Activated naive CD8-positive, alpha-beta T cell (primary cell): ENCODE data around the gene STX3.
A peak's percentile ranks its signal among the peaks of the same experiment; 100 is the strongest.

Source experiments
- H3K27ac Mint-ChIP-seq: one replicate; pipeline ENCODE4 v1.8.0; 2021; ENCODE audit warnings: mixed read lengths
- H3K27me3 Mint-ChIP-seq: one replicate; pipeline ENCODE4 v1.8.0; 2021; ENCODE audit warnings: mixed read lengths
- H3K36me3 Mint-ChIP-seq: one replicate; pipeline ENCODE4 v1.8.0; 2021; ENCODE audit warnings: mixed read lengths
- H3K4me1 Mint-ChIP-seq: one replicate; pipeline ENCODE4 v1.8.0; 2021; ENCODE audit warnings: low read depth, mixed read lengths
- H3K4me3 Mint-ChIP-seq: one replicate; pipeline ENCODE4 v1.8.0; 2021; ENCODE audit warnings: mild to moderate bottlenecking, mixed read lengths
- H3K9me3 Mint-ChIP-seq: one replicate; pipeline ENCODE4 v1.8.0; 2021; ENCODE audit warnings: low read depth, mixed read lengths

STX3 gene

GRCh38 chr11:59754859-59755700 lies at the start of gene STX3:
TSS of gene STX3 (plus strand) at chr11:59755376. CDS start at chr11:59755606, 230 bp downstream.
- Mint-ChIP-seq H3K9me3 (no peaks in the 10 kb centered on the region), H3K36me3 (no peaks in the 10 kb centered on the region), H3K4me3 (peak within 1 kb of the TSS; percentile 97), H3K27me3 (no peaks in the 10 kb centered on the region), H3K4me1 (peaks cover 20% of the 10 kb centered on the region), H3K27ac (peak within 1 kb of the TSS; percentile 73)

DNA sequence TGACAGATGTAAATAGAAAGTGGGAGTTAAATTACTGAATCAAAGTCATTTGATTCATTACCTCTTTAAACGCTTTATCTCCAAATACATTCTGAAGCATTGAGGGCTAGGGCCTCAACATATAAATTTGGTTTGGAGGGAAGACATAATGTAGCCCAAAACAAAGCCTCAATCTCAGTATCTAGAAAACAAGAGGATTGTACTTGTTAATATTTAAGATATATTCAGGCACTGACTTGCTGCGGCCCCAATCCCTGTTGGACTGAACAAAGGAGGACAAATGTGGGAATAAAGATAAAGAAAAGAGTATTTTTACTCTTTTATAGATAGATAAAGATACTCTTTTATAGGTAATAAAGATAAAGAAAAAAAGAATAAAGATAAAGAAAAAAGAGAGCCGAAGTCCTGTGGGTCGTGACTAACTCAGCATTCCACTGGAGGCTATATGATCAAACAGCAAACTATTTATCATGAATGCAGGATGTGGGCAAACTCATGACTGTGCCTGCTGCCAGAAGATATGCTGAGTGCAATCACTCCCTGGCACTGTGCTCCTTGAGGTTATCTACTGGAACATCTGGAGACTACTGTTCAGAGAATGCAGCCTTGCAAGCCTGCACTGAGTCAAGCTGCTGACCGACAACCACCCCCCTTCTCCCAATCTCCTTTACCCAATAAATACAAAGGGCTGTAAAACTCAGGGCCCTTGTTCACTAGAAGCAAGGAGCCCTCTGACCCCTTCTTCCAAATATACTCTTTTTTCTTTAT lies 48.5 kb upstream of the STX3 start:
- no peak overlapping the region for H3K4me3 Mint-ChIP-seq
- H3K4me1 Mint-ChIP-seq, result no peaks in the 10 kb centered on the region
- no peaks in the 10 kb centered on the region for H3K9me3 Mint-ChIP-seq
- H3K27me3 Mint-ChIP-seq, result peaks cover 3% of the 10 kb centered on the region
- no peaks in the 10 kb centered on the region for H3K36me3 Mint-ChIP-seq
- H3K27ac Mint-ChIP-seq, result no peak overlapping the region

- Mint-ChIP-seq H3K9me3 (no peaks in the 10 kb centered on the region), H3K27ac (no peak overlapping the region), H3K4me1 (no peaks in the 10 kb centered on the region), H3K4me3 (no peak overlapping the region), H3K27me3 (peaks cover 2% of the 10 kb centered on the region), H3K36me3 (no peaks in the 10 kb centered on the region)
Measured at GRCh38 chr11:59707371-59707770, 47.8 kb upstream of the STX3 start.

DNA sequence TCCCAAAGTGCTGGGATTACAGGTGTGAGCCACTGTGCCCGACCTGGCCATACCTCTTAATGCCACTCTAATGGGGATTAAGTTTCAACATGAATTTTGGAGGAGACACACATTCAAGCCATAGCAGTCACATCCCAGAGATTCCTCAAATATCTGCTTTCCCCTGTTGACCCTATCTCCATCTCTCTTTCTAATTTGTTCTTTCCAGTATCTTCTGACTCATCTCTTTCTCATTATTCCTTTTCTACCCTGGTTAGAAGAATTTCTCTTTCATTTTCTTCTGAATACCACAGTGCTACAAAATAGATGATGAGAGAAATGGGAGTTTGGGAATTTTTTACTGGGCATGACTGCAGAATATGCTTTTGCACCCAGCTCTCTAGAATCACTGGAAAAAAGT lies 46.6 kb upstream of the STX3 start:
- Mint-ChIP-seq H3K36me3 (no peaks in the 10 kb centered on the region), H3K27me3 (peaks cover 3% of the 10 kb centered on the region), H3K27ac (no peak overlapping the region), H3K4me1 (no peaks in the 10 kb centered on the region), H3K9me3 (no peaks in the 10 kb centered on the region), H3K4me3 (no peak overlapping the region)

DNA sequence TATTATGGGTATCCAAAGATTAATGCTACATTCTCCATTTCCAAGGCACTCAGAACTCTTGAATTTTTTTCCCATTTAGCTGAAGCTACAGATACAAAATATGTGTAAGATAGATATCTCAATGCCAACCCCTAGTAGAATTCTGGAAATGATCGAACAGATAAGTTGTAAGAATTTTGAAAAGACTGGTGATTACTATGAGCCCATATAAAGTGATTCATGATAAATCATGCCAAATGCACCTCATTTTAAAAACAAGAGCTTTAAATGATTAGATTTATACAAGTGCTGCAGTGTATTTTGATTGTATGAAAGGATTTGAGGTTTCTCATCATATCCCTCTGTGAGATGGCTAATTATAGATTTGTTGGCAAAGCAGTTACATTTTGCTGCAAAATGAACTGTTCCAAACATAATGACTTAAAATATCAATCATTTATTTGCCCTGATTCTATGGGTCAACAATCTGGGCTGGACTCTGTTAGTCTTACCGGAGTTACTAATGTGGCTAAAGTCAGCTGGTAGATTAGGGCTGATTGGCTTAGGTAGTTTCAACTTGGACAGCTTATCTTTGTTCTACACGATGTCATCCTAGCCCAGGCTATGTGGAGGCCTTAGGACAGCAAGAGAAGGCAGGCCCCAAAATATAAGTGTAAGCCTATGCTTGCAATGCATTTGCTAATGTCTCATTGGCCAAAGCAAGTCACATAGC lies 44.9 kb upstream of the STX3 start:
- Mint-ChIP-seq H3K36me3 (no peaks in the 10 kb centered on the region), H3K27ac (no peak overlapping the region), H3K9me3 (no peaks in the 10 kb centered on the region), H3K4me3 (no peak overlapping the region), H3K4me1 (no peaks in the 10 kb centered on the region), H3K27me3 (peaks cover 4% of the 10 kb centered on the region)

DNA sequence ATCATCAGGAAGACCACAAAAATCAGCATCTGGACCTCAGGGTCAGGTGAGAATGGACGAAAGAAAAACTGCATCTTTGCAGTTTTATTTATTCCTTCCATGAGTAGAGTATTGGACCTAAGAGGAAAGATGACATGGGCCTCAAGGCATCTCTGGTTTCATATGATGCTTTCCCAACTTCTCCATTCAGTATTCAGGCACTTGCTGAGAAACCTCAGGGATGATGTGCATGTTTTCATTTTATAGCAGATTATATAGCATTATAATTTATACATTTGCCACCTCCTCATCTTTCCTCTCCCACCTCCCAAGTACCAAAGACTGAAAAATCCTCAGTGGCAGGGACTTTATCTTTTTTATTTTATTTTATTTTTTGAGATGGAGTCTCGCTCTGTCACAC lies 41.4 kb upstream of the STX3 start, which contains the start of gene OR10V1:
Gene OR10V1 (minus strand): TSS at position 101 of the 400 bp plus-strand sequence. CDS start 0 bp downstream, at position 101.
- no peaks in the 10 kb centered on the region for H3K4me1 Mint-ChIP-seq
- peaks cover 9% of the 10 kb centered on the region for H3K27me3 Mint-ChIP-seq
- no peaks in the 10 kb centered on the region for H3K36me3 Mint-ChIP-seq
- H3K4me3 Mint-ChIP-seq, result no peak within 1 kb of the TSS
- no peak within 1 kb of the TSS for H3K27ac Mint-ChIP-seq
- H3K9me3 Mint-ChIP-seq, result no peaks in the 10 kb centered on the region

GRCh38 chr11:59716051-59716450 lies 39.1 kb upstream of the STX3 start:
- peaks cover 12% of the 10 kb centered on the region for H3K27me3 Mint-ChIP-seq
- H3K36me3 Mint-ChIP-seq, result no peaks in the 10 kb centered on the region
- H3K27ac Mint-ChIP-seq, result no peak overlapping the region
- H3K4me1 Mint-ChIP-seq, result no peaks in the 10 kb centered on the region
- no peak overlapping the region for H3K4me3 Mint-ChIP-seq
- no peaks in the 10 kb centered on the region for H3K9me3 Mint-ChIP-seq

GRCh38 chr11:59719556-59719955 lies 35.6 kb upstream of the STX3 start:
- Mint-ChIP-seq H3K9me3 (no peaks in the 10 kb centered on the region), H3K4me1 (no peaks in the 10 kb centered on the region), H3K4me3 (no peak overlapping the region), H3K36me3 (peaks cover 3% of the 10 kb centered on the region), H3K27ac (no peak overlapping the region), H3K27me3 (peaks cover 16% of the 10 kb centered on the region)

DNA sequence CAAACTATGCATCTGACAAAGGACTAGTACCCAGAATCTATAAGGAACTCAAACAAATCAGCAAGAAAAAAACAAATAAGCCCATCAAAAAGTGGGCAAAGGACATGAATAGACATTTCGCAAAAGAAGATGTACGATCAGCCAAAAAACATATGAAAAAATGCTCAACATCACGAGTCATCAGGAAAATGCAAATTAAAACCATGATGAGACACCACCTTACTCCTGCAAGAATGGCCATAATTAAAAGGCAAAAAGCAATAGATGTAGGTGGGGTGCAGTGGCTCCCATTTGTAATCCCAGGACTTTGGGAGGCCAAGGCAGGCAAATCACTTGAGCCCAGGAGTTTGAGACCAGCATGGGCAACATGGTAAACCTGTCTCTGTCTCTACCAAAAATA lies 31.1 kb upstream of the STX3 start:
- Mint-ChIP-seq H3K4me1 (no peaks in the 10 kb centered on the region), H3K27me3 (peaks cover 10% of the 10 kb centered on the region), H3K9me3 (no peaks in the 10 kb centered on the region), H3K4me3 (no peak overlapping the region), H3K27ac (no peak overlapping the region), H3K36me3 (peaks cover 3% of the 10 kb centered on the region)

GRCh38 chr11:59727426-59727825 lies 27.8 kb upstream of the STX3 start:
- H3K27ac Mint-ChIP-seq, result no peak overlapping the region
- H3K9me3 Mint-ChIP-seq, result no peaks in the 10 kb centered on the region
- no peak overlapping the region for H3K4me3 Mint-ChIP-seq
- peaks cover under 1% of the 10 kb centered on the region for H3K36me3 Mint-ChIP-seq
- no peaks in the 10 kb centered on the region for H3K4me1 Mint-ChIP-seq
- H3K27me3 Mint-ChIP-seq, result peaks cover 5% of the 10 kb centered on the region

DNA sequence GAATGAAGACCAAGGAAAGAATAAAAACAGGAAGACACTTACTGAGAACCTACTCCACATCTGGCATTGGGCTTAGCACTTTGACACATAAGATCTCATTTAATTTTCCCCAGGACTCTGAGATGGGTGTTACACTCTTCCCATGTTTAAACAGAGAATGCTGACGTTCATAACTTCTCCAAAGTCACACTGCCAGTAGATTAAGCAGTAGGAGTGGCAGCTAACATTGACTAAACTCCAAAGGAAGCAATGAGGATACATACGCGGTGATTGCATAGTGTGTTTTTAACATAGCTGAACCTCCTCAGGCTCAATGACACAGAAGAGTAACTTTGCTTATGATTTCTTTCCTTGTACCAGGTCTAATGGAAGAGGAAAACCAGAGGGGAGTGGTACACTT lies 27.0 kb upstream of the STX3 start:
- no peaks in the 10 kb centered on the region for H3K4me1 Mint-ChIP-seq
- H3K27ac Mint-ChIP-seq, result no peak overlapping the region

DNA sequence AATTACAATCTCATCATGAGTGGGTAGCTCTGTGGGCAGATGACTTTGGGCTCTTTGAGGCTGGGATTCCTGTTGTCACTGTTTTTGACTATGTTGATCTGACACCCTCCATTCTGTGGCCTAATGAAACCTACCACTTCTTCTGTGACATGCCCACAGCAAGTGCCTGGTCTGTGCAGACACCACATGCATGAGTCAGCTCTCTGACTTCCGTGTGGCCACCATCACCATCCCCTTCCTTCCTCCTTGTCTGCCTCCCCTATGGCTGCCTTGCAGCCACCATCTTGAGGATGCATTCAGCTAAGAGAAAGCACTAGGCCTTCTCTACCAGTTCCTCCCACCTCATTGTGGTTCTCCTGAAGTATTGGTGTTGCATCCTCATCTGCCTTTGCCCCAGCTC lies 26.3 kb upstream of the STX3 start:
- no peaks in the 10 kb centered on the region for H3K36me3 Mint-ChIP-seq
- no peaks in the 10 kb centered on the region for H3K9me3 Mint-ChIP-seq
- H3K4me1 Mint-ChIP-seq, result no peaks in the 10 kb centered on the region
- H3K27me3 Mint-ChIP-seq, result peaks cover 6% of the 10 kb centered on the region
- H3K4me3 Mint-ChIP-seq, result no peak overlapping the region
- no peak overlapping the region for H3K27ac Mint-ChIP-seq

More for the DNA sequence above, 27.0 kb upstream of the STX3 start:
- Mint-ChIP-seq H3K27me3 (peaks cover 4% of the 10 kb centered on the region), H3K9me3 (no peaks in the 10 kb centered on the region), H3K4me3 (no peak overlapping the region), H3K36me3 (no peaks in the 10 kb centered on the region)

GRCh38 chr11:59729834-59730233 lies 25.3 kb upstream of the STX3 start:
- H3K27ac Mint-ChIP-seq, result no peak overlapping the region
- H3K4me1 Mint-ChIP-seq, result no peaks in the 10 kb centered on the region

DNA sequence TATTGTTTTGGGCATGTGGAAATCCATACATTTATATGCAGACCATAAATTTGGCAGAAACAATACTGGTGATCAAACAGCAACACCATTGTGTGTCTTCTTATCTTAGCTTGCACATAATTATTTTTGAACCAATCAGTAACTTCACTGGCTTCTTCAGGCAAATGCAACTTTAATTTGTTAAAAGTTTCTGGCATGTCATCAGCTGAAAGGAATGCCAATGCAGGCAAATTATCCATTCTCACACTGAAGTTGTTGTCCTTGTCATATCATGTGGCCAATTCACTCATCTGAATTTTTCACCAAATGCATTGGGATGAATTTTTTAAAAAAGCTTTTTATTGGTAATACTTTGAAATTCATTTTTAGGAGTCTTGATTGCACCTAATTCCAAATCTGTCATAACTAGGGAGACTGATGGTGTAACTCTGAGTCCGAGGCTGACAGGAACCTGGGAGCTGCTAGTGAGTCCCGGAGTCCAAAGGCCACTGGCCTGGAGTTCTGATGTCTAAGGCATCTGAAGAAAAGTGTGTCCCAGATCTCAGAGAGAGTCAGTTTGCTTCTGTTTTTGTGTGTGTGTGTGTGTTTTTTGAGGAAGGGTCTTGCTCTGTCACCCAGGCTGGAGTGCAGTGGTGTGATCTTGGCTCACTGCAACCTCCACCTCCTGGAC lies 24.1 kb upstream of the STX3 start:
- Mint-ChIP-seq H3K4me1 (no peaks in the 10 kb centered on the region), H3K27ac (no peak overlapping the region), H3K27me3 (peaks cover 2% of the 10 kb centered on the region), H3K36me3 (no peaks in the 10 kb centered on the region), H3K4me3 (no peak overlapping the region), H3K9me3 (no peaks in the 10 kb centered on the region)

More at GRCh38 chr11:59729834-59730233, 25.3 kb upstream of the STX3 start:
- Mint-ChIP-seq H3K9me3 (no peaks in the 10 kb centered on the region), H3K36me3 (no peaks in the 10 kb centered on the region), H3K4me3 (no peak overlapping the region), H3K27me3 (peaks cover 2% of the 10 kb centered on the region)
